ENCODE measurements around the gene GRIN3B.

Gene GRIN3B

GRCh38 chr19:991174-991931 lies 8.9 kb upstream of the GRIN3B start:
- peak in 1 of 3 experiments; percentile 31 for DNase-seq (ENCODE audit: low read depth in 3 of 3)

- no peak for DNase-seq (ENCODE audit: low read depth in 3 of 3)
Measured at GRCh38 chr19:991932-992669, 8.1 kb upstream of the GRIN3B start.

- no peak for DNase-seq (ENCODE audit: low read depth in 3 of 3)
Measured at GRCh38 chr19:992670-993055, 7.6 kb upstream of the GRIN3B start.

- no peak for DNase-seq (ENCODE audit: low read depth in 3 of 3)
Measured at GRCh38 chr19:993361-993830, 6.8 kb upstream of the GRIN3B start.

GRCh38 chr19:993831-994393 lies 6.3 kb upstream of the GRIN3B start:
- DNase-seq (ENCODE audit: low read depth in 3 of 3) = no peak

- no peak for DNase-seq (ENCODE audit: low read depth in 3 of 3)
Measured at GRCh38 chr19:994516-994915, 5.7 kb upstream of the GRIN3B start.

- no peak for DNase-seq (ENCODE audit: low read depth in 3 of 3)
Measured at GRCh38 chr19:995051-995827, 5.0 kb upstream of the GRIN3B start.

- peak; percentile 33 to 60 (median 42) for DNase-seq (ENCODE audit: low read depth in 3 of 3)
Measured at GRCh38 chr19:996051-996838, 4.0 kb upstream of the GRIN3B start.

- no peak for DNase-seq (ENCODE audit: low read depth in 3 of 3)
Measured at GRCh38 chr19:998064-998463, 2.2 kb upstream of the GRIN3B start.

GRCh38 chr19:999379-999719 lies 870 bp upstream of the GRIN3B start:
- no peak for DNase-seq (ENCODE audit: low read depth in 3 of 3)

GRCh38 chr19:1000591-1001537 lies 645 bp downstream of the GRIN3B start:
- no peak for DNase-seq (ENCODE audit: low read depth in 3 of 3)

- DNase-seq (ENCODE audit: low read depth in 3 of 3) = peak; percentile 50 to 64 (median 52)
Measured at GRCh38 chr19:1001538-1002166, 1.4 kb downstream of the GRIN3B start.

GRCh38 chr19:1002600-1002999 lies 2.4 kb downstream of the GRIN3B start:
- DNase-seq (ENCODE audit: low read depth in 3 of 3) = no peak

GRCh38 chr19:1003283-1003682 lies 3.1 kb downstream of the GRIN3B start:
- no peak for DNase-seq (ENCODE audit: low read depth in 3 of 3)

- no peak for DNase-seq (ENCODE audit: low read depth in 3 of 3)
Measured at GRCh38 chr19:1004204-1004802, 4.1 kb downstream of the GRIN3B start.

GRCh38 chr19:1004803-1005664 lies 4.8 kb downstream of the GRIN3B start:
- no peak for DNase-seq (ENCODE audit: low read depth in 3 of 3)

- DNase-seq (ENCODE audit: low read depth in 3 of 3) = no peak
Measured at GRCh38 chr19:1006711-1007398, 6.6 kb downstream of the GRIN3B start.
